Measurements from ENCODE around the gene C5orf52. TPM values are rescaled to one million over a fixed set of nuclear protein-coding genes. Genes with fewer than 3 reads are reported as not detected.

C5orf52 gene
- polyA plus RNA-seq, 3 donors: not detected

DNA sequence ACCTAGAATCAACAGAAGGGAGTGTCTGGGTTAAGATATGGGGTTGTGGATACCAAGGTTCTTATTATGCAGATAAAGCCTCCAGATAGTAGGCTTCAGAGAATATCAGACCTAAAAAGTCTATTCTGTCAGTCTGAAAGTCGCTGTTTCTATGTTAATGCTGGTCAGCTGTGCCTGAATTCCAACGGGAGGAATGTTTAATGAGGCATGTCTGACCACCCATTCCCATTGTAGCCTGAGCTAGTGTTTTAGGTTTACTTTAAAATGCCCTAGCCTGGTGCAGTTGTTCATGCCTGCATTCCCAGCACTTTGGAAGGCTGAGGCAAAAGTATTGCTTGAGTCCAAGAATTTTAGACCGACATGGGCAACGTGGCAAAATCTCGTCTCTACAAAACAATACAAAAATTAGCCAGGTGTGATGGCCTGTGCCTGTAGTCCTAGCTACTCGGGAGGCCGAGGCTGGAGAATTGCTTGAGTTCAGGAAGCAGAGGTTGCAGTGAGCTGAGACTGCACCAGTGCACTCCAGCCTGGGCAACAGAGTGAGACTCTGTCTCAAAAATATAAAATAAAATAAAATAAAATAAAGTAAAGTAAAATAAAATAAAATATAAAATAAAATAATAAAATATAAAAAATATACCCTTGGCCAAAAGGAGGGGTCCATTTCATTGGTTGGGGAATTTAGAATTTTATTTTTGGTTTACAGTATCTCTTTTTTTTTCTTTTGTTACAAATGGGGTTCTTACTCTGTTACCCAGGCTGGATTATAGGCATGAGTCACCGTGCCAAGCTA is 11.3 kb upstream of the C5orf52 start:
- Histone ChIP-seq H3K79me2 (ENCODE audit: insufficient read depth, low read length) (no peaks in the 10 kb centered on the region), H3K9ac (ENCODE audit: insufficient read depth, low read length, poor library complexity, severe bottlenecking) (no peak overlapping the region), H3K27ac (ENCODE audit: low read depth in 1 of 2, low read length in 2 of 2) (no peak overlapping the region), H3K36me3 (replicated peaks in 1 of 2; ENCODE audit: control insufficient read depth in 1 of 2, insufficient read depth in 2 of 2, low read length in 2 of 2) (peaks cover 0 to 5% of the 10 kb centered on the region in 2 donors), H3K4me3 (replicated peaks in 1 of 3; ENCODE audit: low read depth in 2 of 3, low read length in 3 of 3) (no peak overlapping the region), H3K4me1 (ENCODE audit: control insufficient read depth in 1 of 2, insufficient read depth in 2 of 2, low read length in 2 of 2) (no peaks in the 10 kb centered on the region), H4K20me1 (ENCODE audit: insufficient read depth, low read length) (no peaks in the 10 kb centered on the region), H3K4me2 (replicated peaks; ENCODE audit: extremely low read depth, low read length, poor library complexity, severe bottlenecking) (no peak overlapping the region), H2AFZ (ENCODE audit: insufficient read depth, low read depth, low read length, poor library complexity, severe bottlenecking) (no peak overlapping the region), H3K9me3 (replicated peaks in 1 of 2; ENCODE audit: control insufficient read depth in 1 of 2, insufficient read depth in 1 of 2, low read length in 2 of 2) (peaks cover 10 to 22% of the 10 kb centered on the region in 2 donors), H3K27me3 (ENCODE audit: control insufficient read depth in 2 of 2, insufficient read depth in 2 of 2, low read length in 2 of 2) (no peaks in the 10 kb centered on the region)
- no peaks in the 10 kb centered on the region for H3K27me3 Mint-ChIP-seq (ENCODE audit: low read depth in 3 of 3)
- H3K4me3 Mint-ChIP-seq: no peak overlapping the region
- intact Hi-C loops (cut with micrococcal nuclease): loop anchor here in 1 of 2 donors (10.0 kb wide), 2 partner anchors 45 to 85 kb away; partner anchors contain the start of gene ADAM19
- DNase-seq: no peak
- peaks cover 2 to 3% of the 10 kb centered on the region in 2 donors for H3K36me3 Mint-ChIP-seq
- peaks cover 3% of the 10 kb centered on the region for H3K4me1 Mint-ChIP-seq
- WGBS (ENCODE audit: insufficient coverage): 100% methylated on average over 2 of the region's 8 CpGs
- no peak overlapping the region for H3K27ac Mint-ChIP-seq
- H3K9me3 Mint-ChIP-seq: peaks cover 7 to 32% (median 24%) of the 10 kb centered on the region in 7 donors
- TF ChIP-seq, protein P1, sequence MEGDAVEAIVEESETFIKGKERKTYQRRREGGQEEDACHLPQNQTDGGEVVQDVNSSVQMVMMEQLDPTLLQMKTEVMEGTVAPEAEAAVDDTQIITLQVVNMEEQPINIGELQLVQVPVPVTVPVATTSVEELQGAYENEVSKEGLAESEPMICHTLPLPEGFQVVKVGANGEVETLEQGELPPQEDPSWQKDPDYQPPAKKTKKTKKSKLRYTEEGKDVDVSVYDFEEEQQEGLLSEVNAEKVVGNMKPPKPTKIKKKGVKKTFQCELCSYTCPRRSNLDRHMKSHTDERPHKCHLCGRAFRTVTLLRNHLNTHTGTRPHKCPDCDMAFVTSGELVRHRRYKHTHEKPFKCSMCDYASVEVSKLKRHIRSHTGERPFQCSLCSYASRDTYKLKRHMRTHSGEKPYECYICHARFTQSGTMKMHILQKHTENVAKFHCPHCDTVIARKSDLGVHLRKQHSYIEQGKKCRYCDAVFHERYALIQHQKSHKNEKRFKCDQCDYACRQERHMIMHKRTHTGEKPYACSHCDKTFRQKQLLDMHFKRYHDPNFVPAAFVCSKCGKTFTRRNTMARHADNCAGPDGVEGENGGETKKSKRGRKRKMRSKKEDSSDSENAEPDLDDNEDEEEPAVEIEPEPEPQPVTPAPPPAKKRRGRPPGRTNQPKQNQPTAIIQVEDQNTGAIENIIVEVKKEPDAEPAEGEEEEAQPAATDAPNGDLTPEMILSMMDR (IDR thresholded peaks at IDR 0.05): no peak

DNA sequence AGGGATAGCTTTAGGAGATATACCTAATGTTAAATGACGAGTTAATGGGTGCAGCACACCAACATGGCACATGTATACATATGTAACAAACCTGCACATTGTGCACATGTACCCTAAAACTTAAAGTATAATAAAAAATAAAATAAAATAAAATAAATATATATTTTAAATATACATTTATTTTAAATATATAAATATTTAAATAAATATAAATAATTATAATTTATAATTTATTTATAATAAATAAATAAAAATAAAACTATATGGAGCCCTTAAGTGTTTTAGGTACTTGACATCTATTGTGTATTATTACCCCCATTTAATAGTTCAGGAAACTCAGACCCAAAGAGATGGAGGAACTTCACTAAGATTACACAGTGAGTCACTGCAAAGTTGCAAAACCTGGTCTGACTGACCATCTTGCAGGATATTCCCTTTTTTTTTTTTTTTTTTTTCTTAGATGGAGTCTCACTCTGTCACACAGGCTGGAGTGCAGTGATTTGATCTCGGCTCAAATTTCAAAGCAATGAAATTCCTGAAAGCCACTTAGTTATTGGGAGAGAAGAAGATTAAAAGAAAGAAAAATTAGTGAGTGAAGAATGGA is 5.8 kb upstream of the C5orf52 start:
- Mint-ChIP-seq H3K27ac (peak overlapping the region; percentile 28 to 93 (median 83)), H3K36me3 (peaks cover 1 to 2% of the 10 kb centered on the region in 2 donors), H3K4me3 (peak overlapping the region in 1 of 2 donors; percentile 76), H3K4me1 (peaks cover 18% of the 10 kb centered on the region), H3K27me3 (ENCODE audit: low read depth in 3 of 3) (peaks cover 14 to 26% (median 22%) of the 10 kb centered on the region in 3 donors), H3K9me3 (peaks cover 0 to 10% (median 4%) of the 10 kb centered on the region in 7 donors)
- Histone ChIP-seq H3K9me3 (replicated peaks in 1 of 2; ENCODE audit: control insufficient read depth in 1 of 2, insufficient read depth in 1 of 2, low read length in 2 of 2) (no peaks in the 10 kb centered on the region), H3K36me3 (replicated peaks in 1 of 2; ENCODE audit: control insufficient read depth in 1 of 2, insufficient read depth in 2 of 2, low read length in 2 of 2) (no peaks in the 10 kb centered on the region), H4K20me1 (ENCODE audit: insufficient read depth, low read length) (no peaks in the 10 kb centered on the region), H3K27me3 (ENCODE audit: control insufficient read depth in 2 of 2, insufficient read depth in 2 of 2, low read length in 2 of 2) (peaks cover 0 to 10% of the 10 kb centered on the region in 2 donors), H3K4me3 (replicated peaks in 1 of 3; ENCODE audit: low read depth in 2 of 3, low read length in 3 of 3) (no peak overlapping the region), H2AFZ (ENCODE audit: insufficient read depth, low read depth, low read length, poor library complexity, severe bottlenecking) (no peak overlapping the region), H3K9ac (ENCODE audit: insufficient read depth, low read length, poor library complexity, severe bottlenecking) (no peak overlapping the region), H3K27ac (ENCODE audit: low read depth in 1 of 2, low read length in 2 of 2) (peak overlapping the region in 1 of 2 donors; percentile 16), H3K79me2 (ENCODE audit: insufficient read depth, low read length) (no peaks in the 10 kb centered on the region), H3K4me2 (replicated peaks; ENCODE audit: extremely low read depth, low read length, poor library complexity, severe bottlenecking) (no peak overlapping the region), H3K4me1 (ENCODE audit: control insufficient read depth in 1 of 2, insufficient read depth in 2 of 2, low read length in 2 of 2) (peaks cover 10 to 12% of the 10 kb centered on the region in 2 donors)
- peak; percentile 84 to 97 (median 95) for DNase-seq
- TF ChIP-seq, protein P1 (IDR thresholded peaks at IDR 0.05): no peak
- intact Hi-C loops (cut with micrococcal nuclease): loop anchor here in 1 of 2 donors (5.0 to 10.0 kb wide), 3 partner anchors 51 to 91 kb away; partner anchors contain the start of genes ADAM19 and LSM11
- WGBS (ENCODE audit: insufficient coverage): 60% methylated on average over 1 of the region's 2 CpGs

All from CD14-positive monocyte (primary cell).